ENCODE data around the gene CMTM5. TPM values are rescaled to one million over a fixed set of nuclear protein-coding genes. Genes with fewer than 3 reads are reported as not detected.
"Not testable (repeated sequence)": the region's sequence is repeated elsewhere in the genome, so short reads cannot be mapped to it uniquely, and the experiment has no call there.

The CMTM5 gene
- polyA plus RNA-seq, 1 donor (not counting 4 experiments of a cell fraction or from before 2014, with no cell fraction given), result not detected

DNA sequence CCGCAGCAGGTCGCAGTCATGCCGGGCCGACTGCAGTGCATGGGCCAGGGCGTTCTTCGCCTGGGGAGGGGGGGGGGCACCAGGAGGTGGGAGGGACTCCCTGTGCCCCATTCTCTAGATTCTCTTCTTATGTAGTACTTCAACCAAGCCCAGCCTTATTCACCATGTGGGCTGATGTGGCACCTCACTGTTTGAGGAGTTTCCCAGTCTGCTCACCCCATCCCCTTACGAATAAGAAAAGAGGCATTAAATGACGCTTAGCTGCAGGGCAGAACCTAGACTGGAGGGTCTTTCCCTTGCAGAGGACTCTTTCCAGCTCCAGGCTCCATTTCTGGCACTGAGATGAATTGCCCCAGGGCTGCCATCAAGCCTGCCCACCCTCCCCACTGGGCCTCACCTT lies 12.2 kb downstream of the CMTM5 start:
- Histone ChIP-seq H3K4me3 (ENCODE audit: control insufficient read depth in 2 of 3, extremely low read depth in 1 of 3, insufficient read depth in 2 of 3, low read depth in 1 of 3, low read length in 3 of 3) (no peak overlapping the region), H3K4me1 (ENCODE audit: control insufficient read depth, extremely low read depth, insufficient read depth, low read length) (no peaks in the 10 kb centered on the region), H2AFZ (ENCODE audit: control insufficient read depth, low read length) (no peak overlapping the region), H3K9ac (ENCODE audit: control insufficient read depth, extremely low read depth, insufficient read depth, low read length) (no peak overlapping the region), H4K20me1 (ENCODE audit: control insufficient read depth, extremely low read depth, insufficient read depth, low read length) (no peaks in the 10 kb centered on the region), H3K9me3 (ENCODE audit: control insufficient read depth, low read depth, low read length) (no peaks in the 10 kb centered on the region), H3K27ac (ENCODE audit: control insufficient read depth, insufficient read depth, low read length) (no peak overlapping the region), H3K36me3 (ENCODE audit: control insufficient read depth in 2 of 2, extremely low read depth in 1 of 2, insufficient read depth in 2 of 2, low read length in 2 of 2) (no peaks in the 10 kb centered on the region), H3K4me2 (ENCODE audit: control insufficient read depth, extremely low read depth, insufficient read depth, low read depth, low read length) (no peak overlapping the region), H3K27me3 (ENCODE audit: control insufficient read depth, extremely low read depth, insufficient read depth, low read length) (peaks cover 9% of the 10 kb centered on the region), H3K79me2 (ENCODE audit: control insufficient read depth, insufficient read depth, low read length) (no peaks in the 10 kb centered on the region), H3K9me1 (ENCODE audit: control insufficient read depth, extremely low read depth, insufficient read depth, low read length) (no peaks in the 10 kb centered on the region)
- TF ChIP-seq, protein P1, sequence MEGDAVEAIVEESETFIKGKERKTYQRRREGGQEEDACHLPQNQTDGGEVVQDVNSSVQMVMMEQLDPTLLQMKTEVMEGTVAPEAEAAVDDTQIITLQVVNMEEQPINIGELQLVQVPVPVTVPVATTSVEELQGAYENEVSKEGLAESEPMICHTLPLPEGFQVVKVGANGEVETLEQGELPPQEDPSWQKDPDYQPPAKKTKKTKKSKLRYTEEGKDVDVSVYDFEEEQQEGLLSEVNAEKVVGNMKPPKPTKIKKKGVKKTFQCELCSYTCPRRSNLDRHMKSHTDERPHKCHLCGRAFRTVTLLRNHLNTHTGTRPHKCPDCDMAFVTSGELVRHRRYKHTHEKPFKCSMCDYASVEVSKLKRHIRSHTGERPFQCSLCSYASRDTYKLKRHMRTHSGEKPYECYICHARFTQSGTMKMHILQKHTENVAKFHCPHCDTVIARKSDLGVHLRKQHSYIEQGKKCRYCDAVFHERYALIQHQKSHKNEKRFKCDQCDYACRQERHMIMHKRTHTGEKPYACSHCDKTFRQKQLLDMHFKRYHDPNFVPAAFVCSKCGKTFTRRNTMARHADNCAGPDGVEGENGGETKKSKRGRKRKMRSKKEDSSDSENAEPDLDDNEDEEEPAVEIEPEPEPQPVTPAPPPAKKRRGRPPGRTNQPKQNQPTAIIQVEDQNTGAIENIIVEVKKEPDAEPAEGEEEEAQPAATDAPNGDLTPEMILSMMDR (optimal IDR thresholded peaks at IDR 0.05 in 1 of 3, IDR thresholded peaks at IDR 0.05 in 1 of 3, conservative IDR thresholded peaks at IDR 0.05 in 1 of 3; ENCODE audit: extremely low read depth in 1 of 3, insufficient read depth in 2 of 3, low read length in 3 of 3), result no peak
- no peak for TF ChIP-seq EZH2 (IDR thresholded peaks at IDR 0.05; ENCODE audit: low read length)
- FAIRE-seq, result no peak
- no peak for DNase-seq (ENCODE audit: low read depth, low spot score)
- dilution Hi-C loops (cut with MboI; ENCODE audit: extremely low pct_ligation_motif_present, low sequenced_read_pairs), result no loop called here

DNA sequence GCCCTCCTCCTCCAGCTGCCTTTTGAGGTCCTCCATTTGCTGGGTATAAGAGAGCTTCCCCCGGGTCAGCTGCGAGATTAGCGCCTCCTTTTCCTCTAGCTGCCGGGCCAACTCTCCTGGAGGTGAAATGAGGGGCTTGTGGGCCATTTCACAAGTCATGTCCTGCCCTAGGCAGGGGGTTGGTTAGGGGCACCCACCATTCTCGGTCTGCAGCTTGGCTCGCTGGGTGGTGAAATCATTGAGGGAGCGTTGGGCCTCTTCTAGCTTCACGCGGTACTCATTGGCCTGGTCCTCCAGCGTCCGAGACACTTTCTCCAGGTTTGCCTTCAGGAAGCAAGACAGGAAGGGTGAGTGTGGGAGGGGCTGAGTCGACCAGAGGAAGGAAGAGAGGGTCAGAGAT lies 12.6 kb downstream of the CMTM5 start:
- no peaks in the 10 kb centered on the region for H3K9me3 ChIP-seq (ENCODE audit: control insufficient read depth, low read depth, low read length)
- dilution Hi-C loops (cut with MboI; ENCODE audit: extremely low pct_ligation_motif_present, low sequenced_read_pairs), result no loop called here

DNA sequence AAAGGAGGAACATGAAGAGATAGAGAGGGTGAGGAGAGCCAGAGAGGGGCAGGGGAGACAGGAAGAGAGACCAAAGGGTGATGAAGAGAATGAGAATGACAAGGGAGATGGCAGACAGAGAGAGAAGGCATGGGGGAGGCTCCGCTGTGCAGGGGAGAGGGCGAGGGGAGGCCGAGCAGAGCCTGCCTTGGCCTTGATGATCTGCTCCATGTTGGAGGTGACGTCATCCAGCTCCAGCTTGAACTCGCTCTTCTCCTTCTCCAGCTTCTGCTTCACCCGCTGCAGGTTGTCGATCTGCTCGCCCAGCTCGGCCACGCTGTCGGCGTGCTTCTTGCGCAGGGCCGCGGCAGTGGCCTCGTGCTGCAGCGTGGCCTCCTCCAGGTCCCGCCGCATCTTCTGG lies 13.0 kb downstream of the CMTM5 start:
- H3K27me3 ChIP-seq (ENCODE audit: control insufficient read depth, extremely low read depth, insufficient read depth, low read length); H2AFZ ChIP-seq (ENCODE audit: control insufficient read depth, low read length); H3K4me1 ChIP-seq (ENCODE audit: control insufficient read depth, extremely low read depth, insufficient read depth, low read length); H4K20me1 ChIP-seq (ENCODE audit: control insufficient read depth, extremely low read depth, insufficient read depth, low read length); H3K27ac ChIP-seq (ENCODE audit: control insufficient read depth, insufficient read depth, low read length); H3K9me1 ChIP-seq (ENCODE audit: control insufficient read depth, extremely low read depth, insufficient read depth, low read length); dilution Hi-C loops (cut with MboI; ENCODE audit: extremely low pct_ligation_motif_present, low sequenced_read_pairs); H3K9me3 ChIP-seq (ENCODE audit: control insufficient read depth, low read depth, low read length); H3K9ac ChIP-seq (ENCODE audit: control insufficient read depth, extremely low read depth, insufficient read depth, low read length); H3K4me2 ChIP-seq (ENCODE audit: control insufficient read depth, extremely low read depth, insufficient read depth, low read depth, low read length); DNase-seq (ENCODE audit: low read depth, low spot score); H3K4me3 ChIP-seq (ENCODE audit: control insufficient read depth in 2 of 3, extremely low read depth in 1 of 3, insufficient read depth in 2 of 3, low read depth in 1 of 3, low read length in 3 of 3); H3K36me3 ChIP-seq (ENCODE audit: control insufficient read depth in 2 of 2, extremely low read depth in 1 of 2, insufficient read depth in 2 of 2, low read length in 2 of 2); FAIRE-seq; H3K79me2 ChIP-seq (ENCODE audit: control insufficient read depth, insufficient read depth, low read length): not testable (repeated sequence)

More for the DNA sequence above, 12.6 kb downstream of the CMTM5 start:
- no peaks in the 10 kb centered on the region for H3K4me1 ChIP-seq (ENCODE audit: control insufficient read depth, extremely low read depth, insufficient read depth, low read length)
- no peak overlapping the region for H3K4me3 ChIP-seq (ENCODE audit: control insufficient read depth in 2 of 3, extremely low read depth in 1 of 3, insufficient read depth in 2 of 3, low read depth in 1 of 3, low read length in 3 of 3)
- H2AFZ ChIP-seq (ENCODE audit: control insufficient read depth, low read length), result no peak overlapping the region
- no peaks in the 10 kb centered on the region for H3K36me3 ChIP-seq (ENCODE audit: control insufficient read depth in 2 of 2, extremely low read depth in 1 of 2, insufficient read depth in 2 of 2, low read length in 2 of 2)
- no peaks in the 10 kb centered on the region for H4K20me1 ChIP-seq (ENCODE audit: control insufficient read depth, extremely low read depth, insufficient read depth, low read length)
- H3K27me3 ChIP-seq (ENCODE audit: control insufficient read depth, extremely low read depth, insufficient read depth, low read length), result peaks cover 9% of the 10 kb centered on the region
- H3K9me1 ChIP-seq (ENCODE audit: control insufficient read depth, extremely low read depth, insufficient read depth, low read length), result no peaks in the 10 kb centered on the region
- no peak for DNase-seq (ENCODE audit: low read depth, low spot score)
- no peak for TF ChIP-seq EZH2 (IDR thresholded peaks at IDR 0.05; ENCODE audit: low read length)
- TF ChIP-seq, protein P1 (optimal IDR thresholded peaks at IDR 0.05 in 1 of 3, IDR thresholded peaks at IDR 0.05 in 1 of 3, conservative IDR thresholded peaks at IDR 0.05 in 1 of 3; ENCODE audit: extremely low read depth in 1 of 3, insufficient read depth in 2 of 3, low read length in 3 of 3), result no peak
- H3K4me2 ChIP-seq (ENCODE audit: control insufficient read depth, extremely low read depth, insufficient read depth, low read depth, low read length), result no peak overlapping the region
- H3K9ac ChIP-seq (ENCODE audit: control insufficient read depth, extremely low read depth, insufficient read depth, low read length), result no peak overlapping the region
- H3K79me2 ChIP-seq (ENCODE audit: control insufficient read depth, insufficient read depth, low read length), result no peaks in the 10 kb centered on the region
- no peak for FAIRE-seq
- no peak overlapping the region for H3K27ac ChIP-seq (ENCODE audit: control insufficient read depth, insufficient read depth, low read length)

Measured in keratinocyte (primary cell).